OCI-LY7 (cell line): ENCODE results near the gene LRCOL1.

Experiments used
- EZH2phosphoT487 ChIP-seq: fragments of 200-600 bp; sonication (generic); IDR thresholded peaks from 2 replicates; pipeline ENCODE4 v1.6.1; 2018; ENCODE audit warnings: low read depth, borderline replicate concordance, mild to moderate bottlenecking, mixed run types, antibody characterized with exemption, low read length, moderate library complexity, mixed read lengths
- TF ChIP-seq, protein P1 (sequence below): fragments of 200-600 bp; sonication (generic); conservative IDR thresholded peaks from 2 replicates; pipeline ENCODE4 v1.5.1; 2014; ENCODE audit warnings: mild to moderate bottlenecking, antibody characterized with exemption, low read length, moderate library complexity, mixed read lengths

DNA sequence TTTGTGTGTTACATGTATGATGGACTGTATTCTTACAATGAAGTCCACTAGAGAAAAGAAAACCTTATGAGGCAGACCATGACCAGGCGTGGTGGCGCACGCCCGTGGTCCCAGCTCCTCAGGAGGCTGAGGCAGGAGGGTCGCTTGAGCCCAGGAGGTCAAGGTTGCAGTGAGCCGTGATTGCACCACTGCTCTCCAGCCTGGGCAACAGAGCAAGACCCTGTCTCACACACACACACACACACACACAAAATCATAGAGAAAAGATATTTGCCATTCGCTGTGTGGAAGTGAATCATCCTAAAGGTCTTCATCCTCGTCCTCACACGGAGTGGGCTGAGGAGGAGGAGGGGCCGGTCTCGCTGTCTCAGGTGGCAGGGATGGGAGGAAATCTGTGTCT lies 32.3 kb downstream of the LRCOL1 start:
- TF ChIP-seq, protein P1, sequence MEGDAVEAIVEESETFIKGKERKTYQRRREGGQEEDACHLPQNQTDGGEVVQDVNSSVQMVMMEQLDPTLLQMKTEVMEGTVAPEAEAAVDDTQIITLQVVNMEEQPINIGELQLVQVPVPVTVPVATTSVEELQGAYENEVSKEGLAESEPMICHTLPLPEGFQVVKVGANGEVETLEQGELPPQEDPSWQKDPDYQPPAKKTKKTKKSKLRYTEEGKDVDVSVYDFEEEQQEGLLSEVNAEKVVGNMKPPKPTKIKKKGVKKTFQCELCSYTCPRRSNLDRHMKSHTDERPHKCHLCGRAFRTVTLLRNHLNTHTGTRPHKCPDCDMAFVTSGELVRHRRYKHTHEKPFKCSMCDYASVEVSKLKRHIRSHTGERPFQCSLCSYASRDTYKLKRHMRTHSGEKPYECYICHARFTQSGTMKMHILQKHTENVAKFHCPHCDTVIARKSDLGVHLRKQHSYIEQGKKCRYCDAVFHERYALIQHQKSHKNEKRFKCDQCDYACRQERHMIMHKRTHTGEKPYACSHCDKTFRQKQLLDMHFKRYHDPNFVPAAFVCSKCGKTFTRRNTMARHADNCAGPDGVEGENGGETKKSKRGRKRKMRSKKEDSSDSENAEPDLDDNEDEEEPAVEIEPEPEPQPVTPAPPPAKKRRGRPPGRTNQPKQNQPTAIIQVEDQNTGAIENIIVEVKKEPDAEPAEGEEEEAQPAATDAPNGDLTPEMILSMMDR, result no peak
- TF ChIP-seq EZH2phosphoT487, result no peak
